ENCODE measurements around the gene TMIGD2. TPM values are rescaled to one million over a fixed set of nuclear protein-coding genes. Genes with fewer than 3 reads are reported as not detected.

TMIGD2 gene
- polyA plus RNA-seq, 3 donors: 0.26 TPM; not detected in 2

DNA sequence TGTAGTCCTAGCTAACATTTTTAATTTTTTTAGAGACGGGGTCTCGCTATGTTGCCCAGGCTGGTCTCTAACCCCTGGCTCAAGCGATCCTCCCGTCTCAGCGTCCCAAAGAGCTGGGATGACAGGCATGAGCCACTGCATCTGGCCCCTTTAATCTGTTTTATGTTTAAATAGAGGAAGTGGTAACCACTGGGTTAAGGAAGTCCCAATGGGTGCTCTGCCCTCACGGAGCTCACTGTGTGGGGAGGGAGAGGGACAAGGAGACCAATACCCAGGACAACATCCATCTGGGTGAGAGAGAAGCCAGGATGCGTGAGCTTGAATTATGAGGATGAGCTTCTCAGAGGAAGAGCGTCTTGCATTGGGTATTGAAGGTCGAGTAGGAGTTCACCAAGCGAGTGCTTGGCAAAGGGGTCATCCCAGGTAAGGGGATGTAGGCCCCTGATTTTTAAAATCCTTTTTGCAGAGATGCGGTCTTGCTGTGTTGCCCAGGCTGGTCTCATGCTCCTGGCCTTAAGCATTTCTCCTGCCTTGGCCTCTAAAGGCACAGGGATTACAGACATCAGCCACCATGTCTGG lies 41.5 kb downstream of the TMIGD2 start:
- Mint-ChIP-seq H3K27ac (peak overlapping the region in 2 of 7 donors; percentile 50 to 73), H3K4me3 (no peak overlapping the region), H3K4me1 (peaks cover 9% of the 10 kb centered on the region), H3K9me3 (peaks cover 5 to 10% (median 7%) of the 10 kb centered on the region in 7 donors), H3K36me3 (peaks cover 65 to 97% of the 10 kb centered on the region in 2 donors), H3K27me3 (ENCODE audit: low read depth in 3 of 3) (peaks cover 0 to 1% (median 0%) of the 10 kb centered on the region in 3 donors)
- H3K4me2 ChIP-seq (replicated peaks; ENCODE audit: extremely low read depth, low read length, poor library complexity, severe bottlenecking): no peak overlapping the region
- H3K9ac ChIP-seq (ENCODE audit: insufficient read depth, low read length, poor library complexity, severe bottlenecking): no peak overlapping the region
- H3K4me1 ChIP-seq (ENCODE audit: control insufficient read depth in 1 of 2, insufficient read depth in 2 of 2, low read length in 2 of 2): peaks cover 5 to 7% of the 10 kb centered on the region in 2 donors
- DNase-seq: peak in 2 of 3 donors; percentile 14 to 25
- no peaks in the 10 kb centered on the region for H3K79me2 ChIP-seq (ENCODE audit: insufficient read depth, low read length)
- TF ChIP-seq, protein P1, sequence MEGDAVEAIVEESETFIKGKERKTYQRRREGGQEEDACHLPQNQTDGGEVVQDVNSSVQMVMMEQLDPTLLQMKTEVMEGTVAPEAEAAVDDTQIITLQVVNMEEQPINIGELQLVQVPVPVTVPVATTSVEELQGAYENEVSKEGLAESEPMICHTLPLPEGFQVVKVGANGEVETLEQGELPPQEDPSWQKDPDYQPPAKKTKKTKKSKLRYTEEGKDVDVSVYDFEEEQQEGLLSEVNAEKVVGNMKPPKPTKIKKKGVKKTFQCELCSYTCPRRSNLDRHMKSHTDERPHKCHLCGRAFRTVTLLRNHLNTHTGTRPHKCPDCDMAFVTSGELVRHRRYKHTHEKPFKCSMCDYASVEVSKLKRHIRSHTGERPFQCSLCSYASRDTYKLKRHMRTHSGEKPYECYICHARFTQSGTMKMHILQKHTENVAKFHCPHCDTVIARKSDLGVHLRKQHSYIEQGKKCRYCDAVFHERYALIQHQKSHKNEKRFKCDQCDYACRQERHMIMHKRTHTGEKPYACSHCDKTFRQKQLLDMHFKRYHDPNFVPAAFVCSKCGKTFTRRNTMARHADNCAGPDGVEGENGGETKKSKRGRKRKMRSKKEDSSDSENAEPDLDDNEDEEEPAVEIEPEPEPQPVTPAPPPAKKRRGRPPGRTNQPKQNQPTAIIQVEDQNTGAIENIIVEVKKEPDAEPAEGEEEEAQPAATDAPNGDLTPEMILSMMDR (IDR thresholded peaks at IDR 0.05): no peak
- peaks cover 57 to 81% of the 10 kb centered on the region in 2 donors for H3K36me3 ChIP-seq (replicated peaks in 1 of 2; ENCODE audit: control insufficient read depth in 1 of 2, insufficient read depth in 2 of 2, low read length in 2 of 2)
- H3K9me3 ChIP-seq (replicated peaks in 1 of 2; ENCODE audit: control insufficient read depth in 1 of 2, insufficient read depth in 1 of 2, low read length in 2 of 2): peaks cover 7 to 12% of the 10 kb centered on the region in 2 donors
- H4K20me1 ChIP-seq (ENCODE audit: insufficient read depth, low read length): no peaks in the 10 kb centered on the region
- no peak overlapping the region for H2AFZ ChIP-seq (ENCODE audit: insufficient read depth, low read depth, low read length, poor library complexity, severe bottlenecking)
- intact Hi-C loops (cut with micrococcal nuclease): loop anchor here in 1 of 2 donors (10.0 kb wide), 1 partner anchor 264 kb away; no protein-coding TSS in a partner anchor
- H3K27ac ChIP-seq (ENCODE audit: low read depth in 1 of 2, low read length in 2 of 2): peak overlapping the region in 1 of 2 donors; percentile 58
- H3K27me3 ChIP-seq (ENCODE audit: control insufficient read depth in 2 of 2, insufficient read depth in 2 of 2, low read length in 2 of 2): no peaks in the 10 kb centered on the region
- no peak overlapping the region for H3K4me3 ChIP-seq (replicated peaks in 1 of 3; ENCODE audit: low read depth in 2 of 3, low read length in 3 of 3)
- 84% methylated on average over 5 of the region's 11 CpGs for WGBS (ENCODE audit: insufficient coverage)

DNA sequence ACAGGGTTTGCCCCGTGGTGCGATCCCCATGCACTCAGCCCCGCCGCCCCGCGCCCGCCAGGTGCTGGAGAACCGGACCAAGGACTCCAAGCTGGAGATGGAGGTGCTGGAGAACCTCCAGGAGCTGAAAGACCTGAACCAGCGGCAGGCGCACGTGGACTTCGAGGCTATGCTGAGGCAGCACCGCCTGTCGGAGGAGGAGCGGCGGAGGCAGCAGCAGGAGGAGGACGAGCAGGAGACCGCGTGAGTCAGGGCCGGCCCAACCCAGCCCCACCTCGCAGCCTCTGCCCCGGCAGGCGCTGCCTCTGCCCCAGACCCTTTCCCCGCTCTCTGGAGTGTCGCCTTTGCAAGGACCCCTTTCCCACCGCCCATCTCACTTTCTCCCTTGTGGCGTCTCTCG lies 44.0 kb downstream of the TMIGD2 start:
- H3K4me3 ChIP-seq (replicated peaks in 1 of 3; ENCODE audit: low read depth in 2 of 3, low read length in 3 of 3): no peak overlapping the region
- Mint-ChIP-seq H3K27me3 (ENCODE audit: low read depth in 3 of 3) (peaks cover 0 to 1% (median 0%) of the 10 kb centered on the region in 3 donors), H3K9me3 (peaks cover 7 to 28% (median 18%) of the 10 kb centered on the region in 7 donors), H3K27ac (peak overlapping the region in 1 of 7 donors; percentile 75), H3K36me3 (peaks cover 63 to 99% of the 10 kb centered on the region in 2 donors), H3K4me1 (peaks cover 6% of the 10 kb centered on the region), H3K4me3 (no peak overlapping the region)
- no peak overlapping the region for H3K9ac ChIP-seq (ENCODE audit: insufficient read depth, low read length, poor library complexity, severe bottlenecking)
- intact Hi-C loops (cut with micrococcal nuclease): no loop called here
- TF ChIP-seq, protein P1 (IDR thresholded peaks at IDR 0.05): no peak
- H2AFZ ChIP-seq (ENCODE audit: insufficient read depth, low read depth, low read length, poor library complexity, severe bottlenecking): no peak overlapping the region
- H3K9me3 ChIP-seq (replicated peaks in 1 of 2; ENCODE audit: control insufficient read depth in 1 of 2, insufficient read depth in 1 of 2, low read length in 2 of 2): peaks cover 20 to 28% of the 10 kb centered on the region in 2 donors
- H3K27ac ChIP-seq (ENCODE audit: low read depth in 1 of 2, low read length in 2 of 2): no peak overlapping the region
- no peak overlapping the region for H3K4me2 ChIP-seq (replicated peaks; ENCODE audit: extremely low read depth, low read length, poor library complexity, severe bottlenecking)
- H3K79me2 ChIP-seq (ENCODE audit: insufficient read depth, low read length): no peaks in the 10 kb centered on the region
- WGBS (ENCODE audit: insufficient coverage): 96% methylated on average over 28 of the region's 28 CpGs
- DNase-seq: no peak
- peaks cover 5 to 7% of the 10 kb centered on the region in 2 donors for H3K4me1 ChIP-seq (ENCODE audit: control insufficient read depth in 1 of 2, insufficient read depth in 2 of 2, low read length in 2 of 2)
- no peaks in the 10 kb centered on the region for H4K20me1 ChIP-seq (ENCODE audit: insufficient read depth, low read length)
- H3K27me3 ChIP-seq (ENCODE audit: control insufficient read depth in 2 of 2, insufficient read depth in 2 of 2, low read length in 2 of 2): no peaks in the 10 kb centered on the region
- peaks cover 64 to 84% of the 10 kb centered on the region in 2 donors for H3K36me3 ChIP-seq (replicated peaks in 1 of 2; ENCODE audit: control insufficient read depth in 1 of 2, insufficient read depth in 2 of 2, low read length in 2 of 2)

All from CD14-positive monocyte (primary cell).